GM19397 (cell line): ENCODE measurements around the gene IGSF21.

Source experiments
- ATAC-seq: cut with Tn5 transposase; IDR thresholded peaks from one replicate; pipeline ENCODE4 v1.9.1; 2021; ENCODE audit warnings: mild to moderate bottlenecking, moderate library complexity; ENCODE audit not compliant: unreplicated experiment

The IGSF21 gene

GRCh38 chr1:18320051-18320450, 212.5 kb downstream of the IGSF21 start:
- ATAC-seq: no peak

DNA sequence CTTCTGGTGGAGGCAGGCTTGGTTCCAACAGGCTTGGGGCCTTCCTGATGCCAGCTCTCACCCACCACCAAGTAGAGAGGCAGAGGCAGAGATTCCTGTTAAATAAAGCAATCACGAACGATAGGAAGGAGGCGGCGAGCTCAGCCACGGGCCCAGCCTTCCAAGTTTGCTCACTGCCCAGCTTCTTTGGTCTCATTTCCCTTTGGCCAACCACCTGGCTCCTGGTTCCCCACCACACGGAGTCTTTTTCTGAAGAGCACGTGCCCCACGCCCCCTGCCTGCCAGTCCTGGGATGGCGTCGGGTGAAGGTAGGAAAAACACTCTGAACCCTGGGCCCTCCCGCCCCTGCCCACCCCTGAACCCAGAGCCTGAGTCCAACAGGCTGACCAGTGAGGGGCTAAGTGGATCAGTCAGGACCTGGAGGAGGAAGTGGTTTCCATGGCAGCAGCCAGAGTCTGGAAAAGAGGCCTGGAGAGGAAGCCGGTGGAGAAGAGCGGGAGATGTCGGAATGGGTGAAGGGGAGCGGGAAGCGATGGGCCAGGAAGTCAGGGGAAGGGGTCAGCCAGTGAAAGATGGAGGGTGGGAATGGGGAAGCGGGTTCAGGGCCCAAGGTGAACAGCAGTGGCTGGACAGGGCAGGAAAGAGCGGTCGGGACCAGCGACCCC, 214.9 kb downstream of the IGSF21 start:
- ATAC-seq: no peak

GRCh38 chr1:18323259-18323658, 215.7 kb downstream of the IGSF21 start:
- no peak for ATAC-seq

DNA sequence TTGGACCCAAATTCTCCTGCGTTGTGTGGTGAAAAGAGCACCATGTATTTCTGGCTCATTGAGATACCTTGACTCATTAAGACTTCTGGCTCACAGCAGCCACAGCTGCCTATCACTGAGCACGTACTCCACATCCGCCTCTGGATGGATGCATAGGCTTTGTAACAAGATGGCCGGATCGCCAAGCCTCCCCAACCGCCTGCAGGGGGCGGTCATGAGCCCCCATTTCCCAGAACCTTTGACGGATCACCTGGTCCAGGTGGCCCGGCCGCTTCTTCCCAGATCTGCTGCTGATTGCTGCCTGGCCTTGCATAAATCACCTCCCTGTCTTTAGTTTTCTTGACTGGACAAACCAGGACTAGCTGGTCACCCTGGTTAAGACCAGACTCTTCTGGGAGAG, 216.6 kb downstream of the IGSF21 start:
- ATAC-seq: no peak

DNA sequence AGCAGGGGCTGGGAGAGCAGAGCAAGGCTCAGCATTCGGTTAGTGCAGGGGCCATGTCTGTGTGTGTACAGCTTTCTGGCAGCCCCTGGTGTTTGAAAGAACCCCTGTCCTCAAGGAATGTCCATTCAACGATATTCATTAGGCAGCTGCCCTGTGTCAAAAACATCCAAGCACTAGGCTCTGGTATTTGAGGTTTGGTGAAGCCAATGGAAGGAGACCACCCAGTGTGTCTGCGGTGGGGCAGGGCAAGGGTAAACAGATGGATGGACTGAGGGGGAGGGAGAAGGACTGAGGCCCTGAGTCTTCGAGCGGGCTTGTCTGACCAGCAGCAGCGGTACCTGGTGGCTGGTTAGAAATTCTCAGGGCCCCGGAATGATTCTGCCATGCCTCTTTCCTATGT, 217.5 kb downstream of the IGSF21 start:
- ATAC-seq: no peak

DNA sequence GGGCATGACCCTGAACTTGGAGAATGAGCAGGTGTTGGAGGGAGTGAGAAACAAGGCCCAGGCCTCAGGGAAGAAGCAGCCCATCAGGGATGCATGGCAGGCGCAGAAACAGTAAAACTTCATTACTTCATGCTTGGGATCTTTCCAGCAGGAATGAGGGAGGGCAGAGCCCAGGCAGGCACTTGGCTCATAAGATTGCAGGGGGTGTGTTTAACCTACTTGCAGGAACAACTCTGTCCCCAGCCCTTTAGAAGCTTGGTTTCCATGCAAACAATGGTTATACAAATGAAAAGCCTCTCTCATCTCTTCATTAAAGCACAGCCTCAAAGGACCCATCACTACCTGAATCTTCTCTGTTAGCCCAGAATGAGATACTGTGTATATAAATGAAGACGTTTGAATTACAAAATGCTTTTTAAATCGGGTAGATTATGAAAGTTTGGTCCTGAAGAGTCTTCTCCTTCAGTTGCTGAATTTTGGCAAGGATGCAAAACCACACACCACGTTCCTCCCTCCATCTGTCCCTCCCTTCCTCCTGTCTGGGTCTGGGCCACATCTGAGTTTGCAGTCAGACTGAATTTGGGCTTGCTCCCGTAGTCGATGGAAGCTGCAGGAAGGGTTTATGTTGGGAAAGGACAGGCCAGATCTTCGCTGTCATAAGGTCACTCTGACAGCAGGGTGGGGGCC, 218.8 kb downstream of the IGSF21 start:
- ATAC-seq: no peak

GRCh38 chr1:18327650-18328049, 220.1 kb downstream of the IGSF21 start:
- ATAC-seq: no peak

DNA sequence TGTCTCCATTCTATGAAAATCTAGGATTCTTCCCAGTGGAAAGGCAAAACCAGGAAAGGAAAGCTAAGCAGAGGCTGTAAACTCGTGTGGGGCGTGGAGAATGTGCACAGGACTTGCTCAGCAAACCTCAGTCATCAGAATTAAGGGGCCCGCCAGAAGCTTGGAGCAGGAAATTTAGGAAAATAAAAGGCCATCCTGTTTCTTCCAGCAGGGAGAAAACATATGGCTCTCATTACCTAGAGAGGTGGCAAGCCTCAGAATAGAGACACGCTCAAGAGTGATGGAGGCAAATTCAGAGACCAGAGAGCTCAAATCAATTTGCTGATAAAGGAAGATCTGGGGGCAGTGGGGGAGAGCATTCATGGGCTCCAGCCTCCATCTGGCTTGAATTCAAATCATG, 221.2 kb downstream of the IGSF21 start:
- ATAC-seq: no peak

GRCh38 chr1:18329469-18330253, 222.1 kb downstream of the IGSF21 start:
- ATAC-seq: no peak

- no peak for ATAC-seq
Measured at GRCh38 chr1:18332576-18332975, 225.0 kb downstream of the IGSF21 start.

- no peak for ATAC-seq
Measured at GRCh38 chr1:18333220-18333619, 225.6 kb downstream of the IGSF21 start.

DNA sequence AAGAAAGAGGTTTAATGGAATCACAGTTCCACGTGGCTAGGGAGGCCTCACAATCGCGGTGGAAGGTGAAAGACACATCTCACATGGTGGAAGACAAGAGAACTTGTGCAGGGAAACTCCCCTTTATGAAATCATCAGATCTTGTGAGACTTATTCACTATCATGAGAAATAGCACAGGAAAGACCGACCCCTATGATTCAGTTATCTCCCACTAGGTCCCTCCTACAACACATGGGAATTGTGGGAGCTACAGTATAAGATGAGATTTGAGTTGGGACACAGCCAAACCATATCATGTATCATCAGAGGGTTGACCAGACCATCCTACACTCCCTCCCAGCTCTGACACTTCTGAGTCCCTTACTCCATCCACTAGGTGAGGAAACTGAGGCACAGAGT, 229.2 kb downstream of the IGSF21 start:
- no peak for ATAC-seq

DNA sequence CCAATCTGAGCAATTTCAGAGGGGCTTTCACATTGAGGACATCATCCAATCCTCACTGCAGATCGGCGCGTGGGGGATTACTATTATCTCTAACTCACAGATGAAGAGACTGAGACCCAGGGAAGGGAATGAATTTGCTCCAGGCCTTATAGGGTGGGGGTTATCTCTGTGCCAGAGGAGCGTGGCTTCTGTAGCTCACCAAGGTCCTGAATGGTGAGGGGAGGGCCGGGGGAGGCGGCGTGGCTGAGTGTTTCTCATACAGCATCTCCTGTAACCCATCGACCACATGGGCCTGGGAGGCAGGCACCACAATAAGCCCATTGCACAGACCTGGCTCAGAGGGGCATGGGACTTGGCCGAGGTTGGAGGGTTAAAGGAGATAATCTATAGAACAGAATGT, 230.2 kb downstream of the IGSF21 start:
- no peak for ATAC-seq

GRCh38 chr1:18339161-18339560, 231.6 kb downstream of the IGSF21 start:
- ATAC-seq: no peak

GRCh38 chr1:18340158-18340764, 232.7 kb downstream of the IGSF21 start:
- ATAC-seq: no peak

- ATAC-seq: no peak
Measured at GRCh38 chr1:18340787-18341186, 233.2 kb downstream of the IGSF21 start.

- no peak for ATAC-seq
Measured at GRCh38 chr1:18341291-18342069, 233.9 kb downstream of the IGSF21 start.

- no peak for ATAC-seq
Measured at GRCh38 chr1:18342744-18343143, 235.1 kb downstream of the IGSF21 start.

GRCh38 chr1:18343581-18343980, 236.0 kb downstream of the IGSF21 start:
- no peak for ATAC-seq

DNA sequence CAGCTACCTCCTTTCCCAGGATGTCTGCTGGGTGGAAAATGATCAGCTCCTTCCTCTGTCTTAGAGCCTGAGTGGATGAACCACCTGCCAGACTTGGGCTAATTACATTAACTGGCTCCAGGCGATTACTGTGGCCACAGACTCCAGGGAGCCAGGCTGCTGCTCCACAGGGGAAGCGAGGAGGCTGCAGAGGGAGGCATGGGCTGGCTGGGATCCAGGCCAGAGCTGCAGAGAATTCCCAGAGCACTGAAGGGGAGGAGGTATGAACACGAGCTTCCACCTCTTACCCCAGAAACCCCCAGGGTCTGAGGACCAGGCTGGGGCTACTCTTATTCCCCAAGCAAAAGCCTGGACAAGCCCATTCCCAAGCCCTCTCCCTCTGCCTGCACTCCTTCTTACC, 237.2 kb downstream of the IGSF21 start:
- ATAC-seq: no peak

DNA sequence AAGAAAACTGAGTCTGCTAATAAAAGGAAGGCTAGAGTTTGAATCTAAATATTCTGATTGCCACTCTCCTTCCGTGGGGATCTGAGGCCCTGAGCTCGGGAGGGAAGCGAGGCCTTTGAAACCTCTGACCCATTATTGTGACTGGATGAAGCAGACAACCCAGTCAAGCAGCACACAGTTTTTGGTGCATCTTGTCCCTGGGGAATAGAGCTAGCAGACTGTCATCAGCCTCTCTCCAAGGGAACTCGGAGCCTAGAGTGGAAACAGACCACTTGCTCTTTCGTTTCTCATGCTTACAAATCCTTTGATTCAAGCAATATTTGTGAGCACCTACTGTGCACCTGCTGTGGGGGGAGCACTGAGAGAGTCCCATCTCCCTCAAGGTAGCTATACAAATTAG, 240.0 kb downstream of the IGSF21 start:
- no peak for ATAC-seq
